Stimulated activated CD4-positive, alpha-beta T cell treated with anti-CD3 and anti-CD28 coated beads, Interleukin-12 subunit alpha, Interleukin-12 subunit beta, amount 100 ng/mL, for 4 hours (primary cell): ENCODE results near the gene PRKCA.

ENCODE experiments used
- DNase-seq: peaks from one replicate; pipeline ENCODE4 v3.0.0-alpha.2; 2020

Gene PRKCA

DNA sequence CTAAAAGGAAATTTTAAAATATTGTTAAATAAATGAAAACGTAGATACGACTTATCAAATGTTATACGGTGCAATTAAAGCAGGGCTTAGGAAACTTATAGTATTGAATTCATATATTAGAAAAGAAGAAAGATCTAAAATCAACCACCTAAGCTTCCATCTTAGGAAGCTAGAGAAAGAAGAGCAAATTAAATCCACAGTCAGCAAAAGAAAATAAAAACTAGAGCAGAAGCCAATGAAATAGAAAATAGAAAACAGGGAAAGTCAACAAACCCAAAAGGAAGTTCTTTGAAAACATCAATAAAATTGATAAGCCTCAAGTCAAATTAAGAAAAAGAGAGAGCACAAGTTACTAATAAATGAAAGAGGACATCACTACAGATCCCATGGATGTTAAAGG lies 457.9 kb downstream of the PRKCA start:
- no peak for DNase-seq

DNA sequence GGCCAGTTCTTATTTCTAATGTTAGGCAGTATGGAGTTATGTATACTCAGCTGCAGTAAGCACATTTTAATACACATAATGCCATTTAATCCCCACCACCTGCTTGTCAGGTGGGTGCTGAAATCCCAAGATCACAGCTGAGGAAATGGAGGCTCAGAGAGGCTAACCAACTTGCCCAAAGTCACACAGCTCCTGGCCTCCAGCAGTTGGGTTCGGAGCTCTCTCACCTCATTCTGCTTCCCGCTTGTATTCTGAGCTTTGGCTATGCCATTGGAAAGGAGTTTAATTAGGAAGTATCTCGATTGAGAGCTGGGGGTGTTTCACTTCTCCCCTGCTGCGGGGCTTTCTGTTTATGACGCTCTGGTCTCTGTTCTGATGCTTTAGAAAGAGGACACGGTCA lies 459.9 kb downstream of the PRKCA start:
- DNase-seq = no peak

DNA sequence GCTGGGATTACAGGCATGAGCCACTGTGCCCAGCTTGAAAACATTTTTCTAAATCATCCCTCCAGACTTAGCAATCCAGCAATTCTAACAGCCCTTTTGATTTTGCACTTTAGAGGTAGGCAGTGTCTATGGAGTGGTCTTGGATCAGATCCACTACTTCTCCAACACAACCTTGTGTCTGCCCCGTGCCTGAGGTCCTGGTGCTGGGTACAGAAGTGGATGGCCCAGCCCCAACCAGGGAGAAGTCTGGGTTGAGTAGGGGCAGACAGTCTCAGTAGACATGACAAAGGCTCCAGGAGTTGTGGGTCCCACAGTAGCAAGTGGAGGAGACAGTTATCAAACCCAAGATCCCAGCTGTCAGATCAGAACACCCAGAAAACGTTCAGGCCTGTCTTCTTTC lies 460.6 kb downstream of the PRKCA start:
- no peak for DNase-seq

GRCh38 chr17:66764506-66764905 lies 462.1 kb downstream of the PRKCA start:
- DNase-seq = no peak

DNA sequence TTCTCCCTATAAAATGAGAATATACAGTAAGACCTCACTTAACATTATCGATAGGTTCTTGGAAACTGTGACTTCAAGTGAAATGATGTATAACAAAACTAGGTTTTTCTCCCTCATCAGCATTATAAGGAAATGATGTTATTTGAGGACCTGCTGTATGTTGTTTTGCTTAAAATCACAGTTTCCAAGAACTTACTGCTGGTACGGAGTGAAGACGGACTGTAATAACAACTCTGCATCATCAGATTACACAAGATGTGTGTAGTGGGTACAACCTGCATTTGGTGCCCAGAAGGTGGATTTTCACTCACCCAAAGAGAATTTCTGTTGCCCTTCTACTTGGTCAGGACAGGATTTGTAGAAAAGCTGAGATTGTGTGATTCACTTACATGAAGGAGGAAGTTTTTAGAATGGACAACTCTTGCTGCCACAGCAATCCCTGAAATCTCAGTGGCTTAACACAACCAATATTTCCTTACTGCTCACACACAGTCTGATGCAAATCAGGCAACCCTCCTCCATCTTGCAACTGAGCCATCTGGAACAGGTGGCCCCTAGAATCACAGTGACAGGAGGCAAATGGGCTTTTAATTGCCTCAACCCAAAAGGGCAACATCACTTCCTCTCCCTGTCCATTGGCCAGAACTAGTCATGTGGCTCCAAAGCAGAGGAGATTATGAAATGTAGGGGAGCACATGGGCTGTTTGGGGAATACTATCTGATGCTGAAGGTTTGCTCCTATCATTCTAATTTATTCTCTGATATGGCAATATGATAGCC lies 464.9 kb downstream of the PRKCA start:
- no peak for DNase-seq

GRCh38 chr17:66769911-66770310 lies 467.5 kb downstream of the PRKCA start:
- DNase-seq = no peak

- DNase-seq = no peak
Measured at GRCh38 chr17:66772148-66772812, 469.9 kb downstream of the PRKCA start.

- no peak for DNase-seq
Measured at GRCh38 chr17:66775271-66775670, 472.9 kb downstream of the PRKCA start.

- DNase-seq = no peak
Measured at GRCh38 chr17:66775881-66776400, 473.5 kb downstream of the PRKCA start.

- no peak for DNase-seq
Measured at GRCh38 chr17:66776999-66777688, 474.7 kb downstream of the PRKCA start.

- DNase-seq = no peak
Measured at GRCh38 chr17:66777689-66778225, 475.3 kb downstream of the PRKCA start.

GRCh38 chr17:66778531-66779236 lies 476.3 kb downstream of the PRKCA start:
- no peak for DNase-seq

GRCh38 chr17:66779237-66779606 lies 476.8 kb downstream of the PRKCA start:
- DNase-seq = no peak

DNA sequence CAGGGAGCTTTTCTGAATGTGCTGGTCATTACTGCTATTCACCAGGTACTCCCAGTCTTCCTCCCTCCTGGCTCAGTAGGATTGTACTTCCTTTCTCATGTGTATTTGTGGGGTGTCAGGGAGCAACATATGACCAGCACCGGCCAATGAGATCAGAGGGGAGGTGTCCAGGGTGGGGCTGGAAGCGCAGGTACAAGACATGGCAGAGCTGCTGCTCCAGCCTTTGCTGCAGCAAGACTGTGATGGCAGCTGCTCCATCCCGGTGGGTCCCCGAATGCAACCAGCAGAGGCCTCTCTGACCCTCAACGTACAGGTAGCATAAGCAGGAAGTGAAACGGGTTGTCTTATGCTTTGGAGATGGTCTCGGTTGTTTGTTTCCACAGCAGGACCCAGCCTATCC lies 478.7 kb downstream of the PRKCA start:
- DNase-seq = no peak

- DNase-seq = no peak
Measured at GRCh38 chr17:66782851-66783250, 480.4 kb downstream of the PRKCA start.

GRCh38 chr17:66783656-66784381 lies 481.4 kb downstream of the PRKCA start:
- no peak for DNase-seq

DNA sequence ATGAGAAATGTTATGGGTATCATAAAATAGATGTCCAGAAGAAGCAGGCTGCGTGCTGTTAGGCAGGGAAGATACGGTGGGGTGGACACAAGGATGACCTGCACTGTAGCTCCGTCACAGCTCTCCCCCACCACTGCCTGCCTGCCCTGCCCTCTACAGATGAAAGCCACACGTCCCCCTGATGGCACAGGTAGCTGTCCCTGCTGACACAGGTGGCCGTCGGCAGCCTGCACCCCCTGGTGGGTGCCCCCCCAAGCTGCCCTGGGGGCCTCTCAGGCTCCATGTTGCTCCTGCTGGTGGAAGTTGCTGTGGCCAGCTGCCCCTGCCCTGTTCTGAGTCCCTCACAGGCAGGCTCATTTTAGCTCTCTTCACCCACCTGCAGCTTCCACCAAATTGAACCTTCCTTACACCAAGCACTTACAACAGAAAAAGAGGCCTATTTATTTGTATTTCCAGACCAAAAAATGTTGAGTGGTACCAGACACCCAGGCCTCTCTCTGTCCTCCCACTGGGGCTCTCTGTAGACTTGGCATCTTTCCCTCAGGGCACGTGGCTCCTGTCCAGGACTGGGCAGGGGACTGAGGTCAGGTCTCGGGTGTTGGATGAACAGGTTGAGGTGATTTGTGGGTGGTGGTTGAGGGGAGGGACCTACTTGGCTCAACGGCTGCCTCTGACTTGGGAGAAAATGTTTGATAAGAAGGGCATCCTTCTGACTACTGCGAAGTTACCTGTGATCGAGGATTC lies 482.4 kb downstream of the PRKCA start:
- no peak for DNase-seq

GRCh38 chr17:66786107-66786506 lies 483.7 kb downstream of the PRKCA start:
- DNase-seq = no peak

DNA sequence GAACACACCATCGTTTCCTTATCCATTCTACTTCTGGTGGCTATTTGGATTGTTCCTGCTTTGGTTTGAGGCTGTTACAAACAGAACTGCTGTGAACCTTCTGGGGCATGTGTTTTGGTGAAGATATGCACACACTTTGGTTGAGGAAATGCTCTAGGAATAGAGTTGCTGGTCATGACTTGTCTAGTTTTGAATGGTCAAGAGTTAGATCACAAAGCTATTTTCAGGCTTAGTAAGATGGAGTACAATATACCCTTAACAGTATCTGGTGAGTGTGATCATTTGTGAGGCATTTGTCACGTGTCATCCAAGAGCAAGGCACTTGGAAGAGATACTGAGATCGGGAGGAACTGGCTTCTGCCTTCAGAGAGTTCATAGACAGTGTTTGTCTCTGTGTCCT lies 485.5 kb downstream of the PRKCA start:
- DNase-seq = no peak

- DNase-seq = no peak
Measured at GRCh38 chr17:66789093-66789492, 486.7 kb downstream of the PRKCA start.

DNA sequence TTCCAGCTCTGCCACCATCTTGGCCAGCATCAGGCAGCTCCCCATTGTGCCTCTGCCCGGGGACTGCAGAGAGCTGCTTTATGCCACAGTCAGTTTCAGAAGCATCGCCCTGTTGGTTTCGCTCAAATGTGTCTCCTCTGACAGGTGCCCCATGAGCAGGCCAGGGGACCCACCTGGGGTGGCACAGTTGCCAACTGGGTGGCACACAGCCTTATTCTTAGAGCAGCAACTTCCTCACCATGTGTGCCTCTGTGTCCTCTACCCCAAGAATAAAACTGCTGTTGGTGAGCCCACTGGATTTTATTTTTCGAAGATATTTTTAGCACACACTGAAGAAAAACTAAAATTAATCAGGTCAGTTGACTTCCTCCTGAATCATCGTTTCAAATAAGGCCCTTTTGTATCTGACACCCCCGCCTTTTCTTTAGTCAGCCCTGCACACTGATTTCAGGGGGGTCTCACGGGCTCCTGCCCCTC lies 487.6 kb downstream of the PRKCA start:
- no peak for DNase-seq
